ENCODE results near the gene PAX5.

PAX5 gene

DNA sequence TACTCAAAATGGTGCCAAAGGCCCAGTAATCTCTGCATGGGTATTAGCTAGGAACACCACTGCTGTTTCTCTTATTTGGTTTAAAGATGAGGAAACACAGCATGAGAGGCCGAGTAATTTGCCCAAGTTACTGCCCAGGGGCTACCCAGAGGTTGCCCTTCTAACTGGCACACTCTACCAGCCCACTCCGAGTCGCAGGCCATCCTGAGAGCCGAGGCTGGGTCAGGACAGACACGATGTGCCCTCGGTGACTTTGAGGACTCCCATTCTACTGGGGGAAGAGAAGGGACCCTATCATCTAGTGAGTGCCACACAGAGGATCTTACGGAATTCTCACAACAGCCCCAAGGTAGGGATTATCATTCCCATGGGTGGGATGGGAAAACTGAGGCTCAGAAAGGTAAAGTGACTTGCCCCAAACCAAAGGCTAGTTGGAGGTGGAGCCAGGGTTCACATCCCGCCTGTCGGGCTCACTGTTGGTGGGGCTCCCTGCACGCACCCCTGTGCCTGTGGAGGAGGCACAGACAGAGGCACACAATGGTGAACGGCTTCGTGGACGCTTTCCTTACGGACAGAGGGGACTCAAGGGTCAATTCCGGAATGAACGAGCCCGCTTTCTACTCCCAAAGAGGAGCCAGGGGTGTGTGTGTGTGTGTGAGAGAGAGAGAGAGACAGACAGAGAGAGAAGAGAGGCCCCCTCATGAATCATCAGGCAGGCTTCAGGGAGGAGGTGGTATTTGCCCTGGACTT, 236.4 kb downstream of the PAX5 start:
- DNase-seq, result no peak

DNA sequence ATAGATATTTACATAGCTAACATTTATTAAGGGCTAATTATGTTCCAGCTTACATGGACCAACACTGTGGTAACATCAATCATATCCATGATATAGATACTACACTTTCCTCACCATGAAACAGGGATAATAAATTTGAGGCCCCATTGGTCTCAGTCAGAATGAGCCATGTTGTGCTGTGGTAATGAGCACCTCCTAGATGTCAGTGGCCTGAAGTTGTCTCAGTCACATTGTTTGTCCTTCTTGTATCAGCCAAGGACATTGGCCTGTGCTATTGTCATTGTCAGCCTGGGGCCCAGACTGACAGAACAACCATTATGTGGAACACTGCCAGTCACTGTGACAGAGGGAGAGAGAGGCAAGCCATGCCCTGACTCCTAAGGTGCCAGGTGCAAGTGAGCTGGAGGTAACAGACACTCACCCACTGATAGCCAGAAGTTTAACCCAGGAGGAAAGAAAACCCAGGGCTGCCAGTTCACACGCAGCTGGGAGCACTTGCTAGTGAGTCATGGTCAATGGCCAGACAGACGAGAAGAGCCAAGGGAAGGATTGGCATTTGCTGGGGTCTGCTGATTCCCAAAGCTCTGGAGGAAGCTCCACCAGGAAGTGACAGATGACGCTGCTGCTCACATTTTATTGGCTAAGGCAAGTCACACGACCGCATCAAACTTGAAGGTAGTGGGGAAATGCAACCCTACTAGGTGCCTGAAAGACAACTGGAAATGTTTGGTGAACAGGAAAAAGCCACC, 237.2 kb downstream of the PAX5 start:
- no peak for DNase-seq

DNA sequence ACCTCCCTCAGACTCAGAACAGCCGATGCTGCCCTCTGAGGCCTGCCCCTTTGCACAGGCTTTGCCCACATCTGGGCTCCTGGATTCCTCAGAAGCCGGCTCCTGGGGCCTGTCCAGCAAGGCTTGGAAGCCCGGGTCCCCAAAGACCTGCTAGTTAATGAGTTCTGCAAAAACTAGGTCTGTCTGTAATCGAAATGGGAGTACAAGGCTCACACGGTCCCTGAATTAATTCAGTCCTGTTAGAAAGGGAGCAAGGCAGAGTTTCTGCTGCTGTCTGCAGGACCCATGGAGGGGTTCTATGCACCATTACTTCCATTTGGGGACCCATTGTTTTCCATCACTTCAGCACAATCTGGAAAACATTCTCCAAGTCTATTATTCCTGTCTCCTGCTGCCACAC, 239.6 kb downstream of the PAX5 start:
- DNase-seq, result no peak

DNA sequence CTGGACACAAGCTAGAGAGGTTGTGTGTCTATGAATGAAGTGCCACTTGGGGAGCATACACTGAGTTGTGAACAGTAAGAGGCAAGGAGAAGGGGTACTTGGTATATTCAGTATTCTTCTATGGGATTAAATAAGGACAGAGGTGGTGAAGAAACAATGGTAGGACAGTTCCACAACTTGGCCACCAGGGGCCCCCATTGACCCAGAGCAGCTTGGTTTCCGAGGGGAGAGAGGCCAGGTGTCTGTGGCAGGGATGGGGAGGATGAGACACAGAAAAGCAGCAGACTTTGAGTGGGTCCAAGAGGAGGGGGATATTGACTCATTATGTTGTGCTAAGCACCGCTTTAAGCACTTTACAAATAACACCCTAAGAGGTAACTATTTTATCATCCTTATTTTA, 240.8 kb downstream of the PAX5 start:
- no peak for DNase-seq

DNA sequence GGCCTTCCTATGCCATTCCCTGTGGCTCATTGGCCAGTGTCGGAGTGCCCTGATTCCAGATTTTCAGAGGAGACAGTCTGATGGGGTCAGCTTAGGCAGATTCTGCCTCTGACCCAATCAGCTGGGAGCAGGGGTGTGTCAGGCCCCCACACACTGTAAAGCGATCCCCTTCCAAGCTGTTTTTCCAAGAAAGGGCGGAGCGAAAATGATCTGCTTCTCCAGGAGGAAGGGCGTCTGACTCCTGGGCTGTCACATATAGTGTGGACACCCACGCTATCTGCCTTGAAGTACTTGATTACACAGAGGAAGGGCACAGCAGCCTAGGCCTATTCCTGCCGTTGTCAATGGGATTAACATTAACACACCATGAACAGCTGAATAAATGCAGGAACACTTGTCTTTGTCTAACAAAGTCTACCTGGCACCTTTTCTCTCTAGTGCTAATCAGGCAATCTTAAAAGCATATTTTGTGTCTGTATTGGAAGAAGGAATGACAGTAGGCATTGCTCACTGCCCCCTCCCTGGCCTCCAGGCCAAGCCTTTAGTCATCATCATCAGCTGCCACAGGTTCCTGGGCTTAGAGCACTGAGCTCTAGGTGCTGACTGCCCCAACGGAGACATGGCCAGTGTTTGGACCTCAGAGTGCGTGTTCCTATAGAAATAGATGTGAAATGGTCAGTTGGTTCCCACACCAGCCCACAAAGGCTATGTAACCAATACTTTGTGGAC, 242.7 kb downstream of the PAX5 start:
- DNase-seq, result no peak

DNA sequence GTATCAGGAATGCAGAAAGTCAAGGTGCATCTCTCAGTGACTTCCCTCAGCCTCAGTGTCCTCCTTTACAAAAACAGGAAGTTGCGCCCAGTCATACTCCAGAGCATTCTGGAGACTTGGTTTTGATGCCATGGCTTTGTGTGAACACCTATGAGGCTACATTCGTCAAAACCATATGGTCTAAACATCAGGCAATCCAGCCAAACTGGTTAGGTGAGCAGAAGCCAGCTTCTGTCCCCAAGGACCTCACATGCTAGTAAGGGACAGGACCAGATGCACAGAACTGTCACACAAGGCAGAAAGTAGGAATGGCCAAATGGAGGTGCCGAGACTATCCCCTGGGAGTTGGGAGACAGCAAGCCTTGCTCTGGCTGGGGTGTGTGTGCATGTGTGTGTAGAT, 244.2 kb downstream of the PAX5 start:
- no peak for DNase-seq

DNA sequence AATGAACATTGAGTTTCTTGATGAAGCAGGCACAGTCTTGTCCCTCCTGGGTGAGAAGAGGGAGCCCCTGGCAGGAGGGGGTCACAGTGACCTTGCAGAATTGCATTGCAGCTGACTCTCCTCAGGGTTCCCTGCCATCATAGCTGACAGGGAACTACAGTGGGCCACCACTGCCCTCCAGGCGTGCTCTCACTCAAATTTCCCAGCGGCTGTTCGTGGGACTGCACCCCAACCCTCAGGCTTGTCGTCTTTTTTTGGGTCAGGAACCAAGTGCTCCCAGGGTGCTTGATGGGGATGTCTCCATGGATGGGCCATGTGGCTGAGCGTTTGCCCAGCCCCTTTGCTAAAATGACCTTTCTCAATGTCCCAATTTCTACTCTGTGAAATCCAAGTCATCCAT, 245.5 kb downstream of the PAX5 start:
- no peak for DNase-seq

DNA sequence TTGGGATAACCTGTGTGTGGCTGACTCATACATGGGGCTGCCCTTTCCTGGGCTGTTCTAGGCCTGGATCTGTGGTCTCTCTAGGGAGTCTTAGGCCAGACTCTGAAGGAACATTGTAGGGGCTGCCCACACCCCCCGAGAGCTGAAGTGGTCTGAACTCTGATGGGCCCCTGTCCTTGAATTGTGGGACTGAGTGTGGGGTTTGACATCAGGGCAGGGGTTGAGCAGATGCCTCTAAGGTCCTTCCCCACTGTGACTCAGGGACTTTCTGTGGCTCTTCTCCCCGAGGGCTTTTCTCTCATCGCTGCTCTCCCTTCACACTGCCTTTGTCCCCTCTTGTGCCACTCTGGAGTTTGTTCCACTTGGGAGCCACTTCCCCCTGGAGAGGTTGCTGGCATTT, 246.4 kb downstream of the PAX5 start:
- no peak for DNase-seq

All from C1 segment of cervical spinal cord (tissue), 14 donors.